HepG2 (cell line): ENCODE results near the gene RNASE11. TPM values are rescaled to one million over a fixed set of nuclear protein-coding genes. Genes with fewer than 3 reads are reported as not detected.

Source experiments
- ATF3 ChIP-seq: sonication (generic); formaldehyde crosslinking; IDR thresholded peaks from 2 replicates; pipeline ENCODE4 v1.4.0; 2020; ENCODE audit warnings: missing genetic modification reagents
- ATF6 ChIP-seq: sonication (generic); formaldehyde crosslinking; conservative IDR thresholded peaks from 2 replicates; pipeline ENCODE4 v1.4.0; 2020; ENCODE audit warnings: missing genetic modification reagents
- HOXA3 ChIP-seq: sonication (generic); formaldehyde crosslinking; IDR thresholded peaks from 2 replicates; pipeline ENCODE4 v1.5.0; 2020; ENCODE audit warnings: missing genetic modification reagents
- HOXA9 ChIP-seq: sonication (generic); formaldehyde crosslinking; IDR thresholded peaks from 2 replicates; pipeline ENCODE4 v1.8.1; 2022; ENCODE audit warnings: missing genetic modification reagents, mild to moderate bottlenecking, moderate library complexity, borderline replicate concordance
- NCOA2 ChIP-seq: sonication (generic); formaldehyde crosslinking; IDR thresholded peaks from 2 replicates; pipeline ENCODE4 v1.8.0; 2022; ENCODE audit warnings: inconsistent platforms
- PAXIP1 ChIP-seq: sonication (generic); formaldehyde crosslinking; conservative IDR thresholded peaks from 2 replicates; pipeline ENCODE4 v1.4.0; 2020; ENCODE audit warnings: mild to moderate bottlenecking, missing genetic modification reagents, moderate library complexity
- RCOR2 ChIP-seq: IDR thresholded peaks from 2 replicates; pipeline ENCODE4 v1.6.1; 2016; ENCODE audit warnings: missing biosample characterization, missing genetic modification reagents
- TEAD3 ChIP-seq: optimal IDR thresholded peaks from 2 replicates; pipeline ENCODE3; 2016; ENCODE audit warnings: borderline replicate concordance
- ZBTB33 ChIP-seq: sonication (generic); formaldehyde crosslinking; IDR thresholded peaks from 2 replicates; pipeline ENCODE4 v1.4.0; 2020; ENCODE audit warnings: missing genetic modification reagents
- ZNF232 ChIP-seq: sonication (generic); formaldehyde crosslinking; IDR thresholded peaks from 2 replicates; pipeline ENCODE4 v1.4.0; 2020; ENCODE audit warnings: missing genetic modification reagents, borderline replicate concordance
- ZNF652 ChIP-seq: IDR thresholded peaks from 2 replicates; pipeline ENCODE4 v1.6.1; 2016; ENCODE audit warnings: low read depth, borderline replicate concordance
- ZNF691 ChIP-seq: sonication (generic); formaldehyde crosslinking; IDR thresholded peaks from 2 replicates; pipeline ENCODE4 v1.4.0; 2020; ENCODE audit warnings: missing genetic modification reagents, low read depth, mild to moderate bottlenecking, borderline replicate concordance
- polyA plus RNA-seq, 8 experiments: library from polyadenylated mRNA; depleted of rRNA in 3 of 8; stranded (reverse) in 7 of 8; unstranded in 1 of 8; fragments of >200 nt; fragmentation: Illumina TruSeq in 4 of 8; extraction: Trizol in 4 of 8; gene quantifications; 2 replicates each; pipeline versions ENCODE4 v1.2.1 to v1.2.3, GENCODE V29; 2011 to 2016; ENCODE audit warnings: low read depth in 4 of 8, missing spikeins in 1 of 8, mixed read lengths in 1 of 8; ENCODE audit not compliant: insufficient read depth in 1 of 8
- total RNA-seq, 5 experiments: library from RNA; depleted of rRNA; stranded (reverse); fragments of >200 nt; fragmentation: Illumina TruSeq; extraction: Trizol; gene quantifications; 2 replicates each; pipeline ENCODE4 v1.2.3, GENCODE V29; 2016; ENCODE audit warnings: low read depth in 1 of 5

Gene RNASE11
- total and polyA plus RNA-seq, 2 of the 13 experiments (the other 11 are each of a cell fraction or from before 2014, with no cell fraction given), result not detected

GRCh38 chr14:20615996-20616395 is 28.2 kb upstream of the RNASE11 start (continued):
- TF ChIP-seq ATF6 (no peak), PAXIP1 (peak; percentile 73), ZBTB33 (no peak), HOXA9 (CRISPR knock-in tag) (no peak), HOXA3 (CRISPR knock-in tag) (peak; percentile 49; the same call in 1 of the 2 replicates), ZNF691 (CRISPR knock-in tag) (no peak), TEAD3 (CRISPR knock-in tag) (peak; percentile 51), NCOA2 (CRISPR knock-in tag) (peak; percentile 24; the same call in 1 of the 2 replicates), ZNF652 (CRISPR knock-in tag) (no peak), ZNF232 (CRISPR knock-in tag) (peak; percentile 36; the same call in 1 of the 2 replicates), ATF3 (CRISPR knock-in tag) (no peak), RCOR2 (CRISPR knock-in tag) (peak; percentile 36; the same call in 1 of the 2 replicates)
